A673 (cell line): ENCODE measurements around the gene FTSJ3.

Source experiments
- CTCF ChIP-seq: fragments of 300-800, 200-600 bp; sonication (generic); conservative IDR thresholded peaks from 2 replicates; pipeline ENCODE4 v1.5.1; 2017; ENCODE audit warnings: low read depth, mild to moderate bottlenecking, antibody characterized with exemption, low read length, moderate library complexity, mixed read lengths
- EZH2 ChIP-seq: fragments of 200-600 bp; sonication (generic); IDR thresholded peaks from 2 replicates; pipeline ENCODE4 v1.6.1; 2017; ENCODE audit warnings: borderline replicate concordance, low read depth, mild to moderate bottlenecking, mixed read lengths, antibody characterized with exemption, low read length; ENCODE audit not compliant: poor library complexity, severe bottlenecking

GRCh38 chr17:63830278-63830677 lies 2.8 kb upstream of the FTSJ3 start:
- no peak for TF ChIP-seq CTCF
- TF ChIP-seq EZH2 = no peak
